GM23338 (cell line): Measurements from ENCODE around the gene NRP2.

Source experiments
- EZH2 ChIP-seq: fragments of 200-600 bp; sonication (generic); IDR thresholded peaks from one replicate; pipeline ENCODE4 v1.8.0; 2017; ENCODE audit warnings: antibody characterized with exemption, mild to moderate bottlenecking, low read depth; ENCODE audit not compliant: unreplicated experiment
- POLR2AphosphoS5 ChIP-seq: IDR thresholded peaks from 2 replicates; pipeline ENCODE4 v1.6.1; 2016; ENCODE audit warnings: antibody characterized with exemption, low read depth
- REST ChIP-seq: IDR thresholded peaks from one replicate; pipeline ENCODE4 v1.6.1; 2018; ENCODE audit warnings: antibody characterized with exemption; ENCODE audit not compliant: unreplicated experiment
- TF ChIP-seq, protein P1 (sequence below), 2 experiments: fragments of 200-600 bp in 1 of 2; sonication (generic) in 1 of 2; conservative IDR thresholded peaks; 2 replicates each; pipeline versions ENCODE4 v1.5.1 to v1.6.1; 2016 to 2017; ENCODE audit warnings: antibody characterized with exemption in 2 of 2, low read depth in 2 of 2, mild to moderate bottlenecking in 2 of 2, moderate library complexity in 1 of 2

DNA sequence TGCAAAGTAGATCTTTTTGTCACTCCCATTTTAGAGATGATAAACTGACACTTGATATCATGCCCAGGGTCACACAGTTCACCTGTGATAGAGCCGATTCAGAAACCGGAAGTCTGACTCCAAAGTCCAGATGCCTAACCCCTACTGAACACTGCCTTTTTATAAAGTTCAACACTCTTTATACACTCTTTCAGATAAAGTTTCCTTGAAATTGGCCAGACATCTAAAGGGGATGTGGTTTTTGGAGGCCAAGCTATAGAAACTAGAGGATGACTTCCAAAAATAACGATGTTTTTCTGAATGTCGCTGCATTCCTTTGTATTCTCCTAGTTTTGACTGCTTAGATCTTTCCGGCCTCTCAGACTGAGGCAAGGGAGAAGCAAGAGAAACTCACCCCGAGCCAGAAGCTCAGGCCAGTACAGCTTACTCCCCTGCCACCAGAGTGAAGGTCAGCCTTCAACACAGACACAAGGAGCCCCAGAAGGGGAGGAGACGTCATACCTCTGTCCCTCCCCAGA is 61.8 kb downstream of the NRP2 start:
- TF ChIP-seq, protein P1, sequence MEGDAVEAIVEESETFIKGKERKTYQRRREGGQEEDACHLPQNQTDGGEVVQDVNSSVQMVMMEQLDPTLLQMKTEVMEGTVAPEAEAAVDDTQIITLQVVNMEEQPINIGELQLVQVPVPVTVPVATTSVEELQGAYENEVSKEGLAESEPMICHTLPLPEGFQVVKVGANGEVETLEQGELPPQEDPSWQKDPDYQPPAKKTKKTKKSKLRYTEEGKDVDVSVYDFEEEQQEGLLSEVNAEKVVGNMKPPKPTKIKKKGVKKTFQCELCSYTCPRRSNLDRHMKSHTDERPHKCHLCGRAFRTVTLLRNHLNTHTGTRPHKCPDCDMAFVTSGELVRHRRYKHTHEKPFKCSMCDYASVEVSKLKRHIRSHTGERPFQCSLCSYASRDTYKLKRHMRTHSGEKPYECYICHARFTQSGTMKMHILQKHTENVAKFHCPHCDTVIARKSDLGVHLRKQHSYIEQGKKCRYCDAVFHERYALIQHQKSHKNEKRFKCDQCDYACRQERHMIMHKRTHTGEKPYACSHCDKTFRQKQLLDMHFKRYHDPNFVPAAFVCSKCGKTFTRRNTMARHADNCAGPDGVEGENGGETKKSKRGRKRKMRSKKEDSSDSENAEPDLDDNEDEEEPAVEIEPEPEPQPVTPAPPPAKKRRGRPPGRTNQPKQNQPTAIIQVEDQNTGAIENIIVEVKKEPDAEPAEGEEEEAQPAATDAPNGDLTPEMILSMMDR (conservative IDR thresholded peaks at IDR 0.05; ENCODE audit: low read depth in 2 of 2) = no peak
- TF ChIP-seq EZH2 (no peak), POLR2AphosphoS5 (no peak), REST (no peak)
